Measurements from ENCODE around the gene ARRB1. TPM values are rescaled to one million over a fixed set of nuclear protein-coding genes. Genes with fewer than 3 reads are reported as not detected.
A peak's percentile ranks its signal among the peaks of the same experiment; 100 is the strongest.
"Not testable (repeated sequence)": the region's sequence is repeated elsewhere in the genome, so short reads cannot be mapped to it uniquely, and the experiment has no call there.

ARRB1 gene
- total RNA-seq, 1 donor from 2014 or later, result 30.3 TPM

GRCh38 chr11:75286826-75287465, 64.5 kb downstream of the ARRB1 start:
- intact Hi-C loops (cut with DNase I), result no loop called here
- no peak for ATAC-seq
- no peak for DNase-seq (ENCODE audit: missing footprints)

GRCh38 chr11:75285776-75286360, 65.6 kb downstream of the ARRB1 start:
- ATAC-seq (no peak), DNase-seq (ENCODE audit: missing footprints) (no peak)
- intact Hi-C loops (cut with DNase I), result no loop called here

GRCh38 chr11:75283391-75283931, 68.0 kb downstream of the ARRB1 start:
- intact Hi-C loops (cut with DNase I), result loop anchor here (5.0 kb wide), 1 partner anchor 249 kb away; no protein-coding TSS in a partner anchor
- no peak for DNase-seq (ENCODE audit: missing footprints)
- ATAC-seq, result no peak

GRCh38 chr11:75281469-75282095, 69.9 kb downstream of the ARRB1 start:
- intact Hi-C loops (cut with DNase I), result loop anchor here (5.0 kb wide), 1 partner anchor 251 kb away; no protein-coding TSS in a partner anchor
- ATAC-seq, result no peak
- DNase-seq (ENCODE audit: missing footprints), result no peak

GRCh38 chr11:75280770-75281468, 70.5 kb downstream of the ARRB1 start:
- DNase-seq (ENCODE audit: missing footprints) (no peak), ATAC-seq (no peak)

GRCh38 chr11:75280227-75280701, 71.2 kb downstream of the ARRB1 start:
- peak; percentile 85 for DNase-seq (ENCODE audit: missing footprints)
- intact Hi-C loops (cut with DNase I), result loop anchor here (1.0 to 5.0 kb wide), 3 partner anchors 48 to 252 kb away; no protein-coding TSS in a partner anchor
- peak; percentile 76 for ATAC-seq

More at GRCh38 chr11:75280770-75281468, 70.5 kb downstream of the ARRB1 start:
- intact Hi-C loops (cut with DNase I), result loop anchor here (1.0 to 5.0 kb wide), 3 partner anchors 47 to 251 kb away; no protein-coding TSS in a partner anchor

GRCh38 chr11:75279273-75279672, 72.2 kb downstream of the ARRB1 start:
- no peak for ATAC-seq
- DNase-seq (ENCODE audit: missing footprints), result no peak
- intact Hi-C loops (cut with DNase I), result no loop called here

- no peak for DNase-seq (ENCODE audit: missing footprints)
These were observed 73.3 kb downstream of the ARRB1 start for GRCh38 chr11:75277991-75278790.

GRCh38 chr11:75277211-75277805, 74.2 kb downstream of the ARRB1 start:
- ATAC-seq (no peak), DNase-seq (ENCODE audit: missing footprints) (no peak)
- intact Hi-C loops (cut with DNase I), result no loop called here

More at GRCh38 chr11:75277991-75278790, 73.3 kb downstream of the ARRB1 start:
- intact Hi-C loops (cut with DNase I), result no loop called here
- no peak for ATAC-seq

GRCh38 chr11:75276686-75277085, 74.8 kb downstream of the ARRB1 start:
- ATAC-seq, result no peak

GRCh38 chr11:75276186-75276585, 75.3 kb downstream of the ARRB1 start:
- intact Hi-C loops (cut with DNase I), result no loop called here
- DNase-seq (ENCODE audit: missing footprints) (no peak), ATAC-seq (no peak)

More at GRCh38 chr11:75276686-75277085, 74.8 kb downstream of the ARRB1 start:
- intact Hi-C loops (cut with DNase I), result no loop called here
- no peak for DNase-seq (ENCODE audit: missing footprints)

- peak; percentile 88 for DNase-seq (ENCODE audit: missing footprints)
- intact Hi-C loops (cut with DNase I), result no loop called here
- ATAC-seq, result no peak
These were observed 75.9 kb downstream of the ARRB1 start for GRCh38 chr11:75275581-75275980.

- ATAC-seq; DNase-seq (ENCODE audit: missing footprints); intact Hi-C loops (cut with DNase I): not testable (repeated sequence)
These were observed 76.7 kb downstream of the ARRB1 start for GRCh38 chr11:75274716-75275115.

- no peak for DNase-seq (ENCODE audit: missing footprints)
- ATAC-seq, result no peak
- intact Hi-C loops (cut with DNase I), result no loop called here
These were observed 77.8 kb downstream of the ARRB1 start for GRCh38 chr11:75273411-75274391.

- intact Hi-C loops (cut with DNase I), result no loop called here
- DNase-seq (ENCODE audit: missing footprints), result no peak
- no peak for ATAC-seq
These were observed 78.6 kb downstream of the ARRB1 start for GRCh38 chr11:75272821-75273301.

- intact Hi-C loops (cut with DNase I), result no loop called here
- no peak for ATAC-seq
- DNase-seq (ENCODE audit: missing footprints), result no peak
These were observed 79.1 kb downstream of the ARRB1 start for GRCh38 chr11:75272391-75272790.

All from Right ventricle myocardium inferior (tissue), 1 donor.